ENCODE data around the gene EPHB1.

EPHB1 gene

GRCh38 chr3:134794950-134795745 is at the start of gene EPHB1:
EPHB1 (plus strand) TSS chr3:134795260.
- DNase-seq: peak; percentile 82

DNA sequence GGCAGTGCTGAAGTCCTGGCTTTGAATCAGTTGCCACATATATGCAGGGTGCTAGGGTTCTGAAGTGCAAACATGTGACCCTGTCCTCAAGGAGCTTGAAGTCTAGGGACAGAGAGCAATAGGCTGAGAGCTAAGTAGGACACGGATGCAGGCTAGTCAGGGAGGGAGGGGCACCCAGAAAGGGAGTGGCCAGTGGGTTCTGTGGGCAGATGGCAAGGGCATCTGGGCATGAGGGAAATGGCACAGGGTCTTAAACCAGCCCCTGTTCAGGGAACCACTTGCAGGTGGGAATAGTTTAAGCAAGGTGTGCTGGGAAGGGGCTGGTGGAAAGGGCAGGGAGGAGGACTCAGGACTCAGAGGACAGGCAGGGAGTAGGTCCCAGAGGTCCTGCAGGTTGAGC is 46.4 kb upstream of the EPHB1 start:
- DNase-seq: no peak

GRCh38 chr3:134749174-134749573 is 45.9 kb upstream of the EPHB1 start:
- DNase-seq: no peak

DNA sequence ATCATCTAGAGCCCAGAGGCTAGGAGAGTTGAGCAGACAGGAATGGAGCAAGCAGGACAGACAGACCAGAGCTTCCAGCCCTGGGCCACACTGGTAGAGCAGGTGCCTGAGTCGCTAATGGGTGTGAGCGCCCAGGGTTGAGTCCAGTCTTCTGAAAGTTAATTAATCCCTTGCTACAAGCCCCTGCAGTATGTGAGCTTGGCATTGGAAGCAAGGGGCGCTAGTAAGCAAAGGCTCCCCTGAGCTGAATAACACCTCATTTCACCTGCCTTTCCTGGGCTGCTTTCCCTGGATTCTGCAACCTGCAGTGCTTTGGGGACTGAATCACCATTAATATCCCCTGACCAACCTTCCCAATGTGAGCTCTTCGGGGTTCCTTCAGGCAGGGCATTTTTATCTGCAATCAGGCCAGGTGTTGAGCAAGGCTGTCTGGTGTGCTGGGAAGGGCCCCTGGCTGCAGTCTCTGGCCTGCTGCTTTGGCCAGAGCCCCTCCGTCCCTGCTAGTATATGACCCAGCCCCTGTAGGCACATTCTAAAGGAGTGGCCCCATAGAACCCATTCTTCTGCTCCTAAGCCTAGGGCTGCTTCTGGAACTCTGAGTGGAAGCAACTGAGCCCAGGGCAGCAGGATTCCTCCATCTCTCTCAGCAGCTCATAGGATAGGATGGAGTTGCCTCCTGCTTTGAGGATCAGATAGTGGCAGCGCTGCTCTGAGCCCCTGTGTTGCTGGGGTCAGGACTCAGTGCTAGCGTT is 45.1 kb upstream of the EPHB1 start:
- DNase-seq: no peak

- no peak for DNase-seq
Measured at GRCh38 chr3:134751831-134752230, 43.2 kb upstream of the EPHB1 start.

DNA sequence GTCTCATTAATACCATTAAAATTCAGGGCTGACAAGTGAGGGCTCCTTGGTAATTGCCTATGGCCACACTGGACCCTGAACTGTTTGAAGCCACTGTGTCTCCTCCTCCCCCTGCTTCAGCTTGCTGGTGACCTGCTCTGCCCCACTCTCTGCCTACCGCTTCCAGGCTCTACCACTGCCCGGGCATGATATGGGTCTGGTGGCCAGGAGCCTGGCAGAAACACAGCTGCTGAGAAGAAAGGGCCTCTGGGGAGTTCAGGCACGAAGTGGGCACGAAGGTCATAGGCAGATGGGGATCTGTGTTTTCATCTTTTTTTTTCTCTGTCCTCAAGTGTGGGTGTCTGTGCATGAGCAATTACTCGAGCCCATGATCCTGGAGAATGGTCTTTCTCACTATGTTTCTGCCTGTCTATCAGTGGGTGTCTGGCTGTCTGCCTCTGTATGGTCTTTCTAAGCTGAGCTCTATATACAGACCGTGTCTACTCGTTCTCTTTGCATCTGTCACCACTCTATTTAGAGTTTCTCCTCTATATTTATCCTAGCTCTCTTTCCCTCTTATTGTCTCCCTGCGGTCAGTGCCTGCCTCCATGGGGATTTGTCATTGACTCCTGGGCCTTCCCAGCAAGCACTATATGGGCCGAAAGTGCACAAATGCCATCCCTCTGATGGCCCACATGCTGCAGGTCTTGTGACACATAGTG is 42.1 kb upstream of the EPHB1 start:
- DNase-seq: no peak

- no peak for DNase-seq
Measured at GRCh38 chr3:134753999-134754742, 40.9 kb upstream of the EPHB1 start.

GRCh38 chr3:134754768-134755559 is 40.1 kb upstream of the EPHB1 start:
- peak; percentile 47 for DNase-seq

DNA sequence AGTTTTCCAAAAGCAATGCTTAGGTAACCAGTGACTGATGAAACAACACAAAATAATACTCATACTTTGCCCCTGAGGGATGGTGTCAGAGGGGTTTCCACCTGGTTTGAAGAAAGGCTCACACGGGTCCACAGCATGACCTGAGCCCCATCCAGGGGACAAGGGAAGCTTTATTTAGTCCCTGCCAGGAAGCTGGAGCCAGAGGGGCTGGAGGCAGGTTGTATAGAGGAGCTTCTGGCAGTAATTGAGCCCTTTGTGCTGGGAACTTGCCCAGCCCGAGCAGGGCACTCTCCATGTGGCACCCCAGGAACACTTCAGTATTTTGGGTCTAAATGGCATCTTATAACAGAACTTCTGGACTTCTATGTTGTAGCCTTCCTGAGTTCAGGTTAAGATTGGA is 39.2 kb upstream of the EPHB1 start:
- DNase-seq: no peak

- no peak for DNase-seq
Measured at GRCh38 chr3:134757549-134758069, 37.5 kb upstream of the EPHB1 start.

GRCh38 chr3:134761213-134761612 is 33.8 kb upstream of the EPHB1 start:
- no peak for DNase-seq

GRCh38 chr3:134762016-134762415 is 33.0 kb upstream of the EPHB1 start:
- no peak for DNase-seq

DNA sequence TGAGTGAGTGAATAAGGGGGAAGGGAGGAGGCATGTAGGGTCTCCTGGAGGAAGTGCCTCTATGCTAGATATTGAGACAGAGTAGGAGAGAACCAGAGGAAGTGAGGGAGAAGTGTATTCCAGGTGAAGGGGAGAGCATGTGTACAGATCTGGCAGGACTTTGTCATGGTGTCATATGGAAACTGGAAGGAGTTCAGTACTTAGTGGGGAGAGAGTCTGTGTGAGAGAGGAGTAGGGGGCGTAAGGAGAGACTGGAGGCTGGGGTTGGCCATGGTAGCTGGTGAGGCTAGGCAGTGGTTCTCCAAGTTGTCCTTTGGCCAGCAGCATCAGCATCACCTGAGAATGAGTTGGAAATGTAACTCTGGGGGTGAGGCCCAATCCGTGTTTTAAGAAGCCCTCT is 29.6 kb upstream of the EPHB1 start:
- no peak for DNase-seq

- DNase-seq: no peak
Measured at GRCh38 chr3:134766290-134766689, 28.8 kb upstream of the EPHB1 start.

GRCh38 chr3:134768116-134768515 is 26.9 kb upstream of the EPHB1 start:
- DNase-seq: no peak

DNA sequence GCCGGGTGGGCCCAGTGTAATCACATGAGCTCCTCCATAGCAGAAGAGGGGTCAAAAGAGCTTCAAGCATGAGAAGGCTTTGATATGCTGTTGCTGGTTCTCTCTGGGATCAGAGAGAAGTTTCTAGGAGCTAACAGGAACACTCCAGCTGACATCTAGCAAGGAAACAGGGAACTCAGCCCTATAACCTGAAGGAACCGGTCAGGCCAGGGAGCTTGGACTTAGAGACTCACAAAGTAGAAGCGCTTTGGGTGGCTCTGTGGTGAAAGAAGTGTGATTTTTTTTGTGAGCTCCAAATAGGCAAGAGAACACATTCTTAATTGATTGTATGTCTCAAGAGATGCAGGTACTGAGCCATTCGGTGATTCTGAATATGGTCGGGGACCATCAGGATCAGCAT is 26.2 kb upstream of the EPHB1 start:
- no peak for DNase-seq

GRCh38 chr3:134769287-134769868 is 25.7 kb upstream of the EPHB1 start:
- DNase-seq: no peak

GRCh38 chr3:134772011-134772410 is 23.0 kb upstream of the EPHB1 start:
- DNase-seq: no peak

- DNase-seq: no peak
Measured at GRCh38 chr3:134772591-134772990, 22.5 kb upstream of the EPHB1 start.

DNA sequence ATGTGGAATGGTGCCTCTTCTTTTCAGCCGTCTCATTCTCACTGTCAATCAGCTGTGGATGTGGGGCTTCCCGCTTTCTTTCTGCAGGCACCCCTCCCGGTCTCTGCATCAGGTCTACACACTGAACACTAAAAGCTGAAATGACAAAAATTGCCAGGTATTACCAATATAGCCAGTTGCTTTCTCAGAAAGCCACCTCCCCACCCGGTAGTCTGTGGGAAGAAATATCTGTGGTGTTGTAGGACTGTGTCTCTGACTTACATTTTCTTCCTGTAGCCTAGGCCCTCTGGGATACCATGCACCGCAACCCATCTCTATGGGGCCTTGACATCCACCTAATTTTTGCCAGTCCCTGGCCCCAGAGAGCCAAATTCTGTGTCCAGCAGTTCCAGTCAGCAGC is 19.2 kb upstream of the EPHB1 start:
- DNase-seq: no peak

GRCh38 chr3:134776518-134776917 is 18.5 kb upstream of the EPHB1 start:
- no peak for DNase-seq

- no peak for DNase-seq
Measured at GRCh38 chr3:134777341-134777740, 17.7 kb upstream of the EPHB1 start.

Measured in activated CD4-positive, alpha-beta T cell treated with anti-CD3 and anti-CD28 coated beads, Interleukin-2, amount 50 U/mL, for 16 hours (primary cell).